Measurements from ENCODE around the gene SERPINE3.
A peak's percentile ranks its signal among the peaks of the same experiment; 100 is the strongest.

Gene SERPINE3

GRCh38 chr13:51339354-51339753 lies at the start of gene SERPINE3:
TSS of gene SERPINE3 (plus strand) at chr13:51339691. CDS start at chr13:51341092, 1,401 bp downstream.
- no peak for TF ChIP-seq CTCF (IDR thresholded peaks at IDR 0.05; ENCODE audit: unreplicated experiment in 3 of 3)
- no peaks in the 10 kb centered on the region for H3K27me3 Mint-ChIP-seq (ENCODE audit: low read depth)
- H3K36me3 Mint-ChIP-seq (ENCODE audit: low read depth) = no peaks in the 10 kb centered on the region
- no peaks in the 10 kb centered on the region for H3K9me3 Mint-ChIP-seq
- no peak within 1 kb of the TSS for H3K27ac Mint-ChIP-seq
- no peak within 1 kb of the TSS for H3K4me3 Mint-ChIP-seq
- no peaks in the 10 kb centered on the region for H3K4me1 Mint-ChIP-seq

- H3K4me1 Mint-ChIP-seq = peaks cover 8% of the 10 kb centered on the region
- H3K9me3 Mint-ChIP-seq = no peaks in the 10 kb centered on the region
- no peak overlapping the region for H3K4me3 Mint-ChIP-seq
- TF ChIP-seq CTCF (IDR thresholded peaks at IDR 0.05; ENCODE audit: unreplicated experiment in 3 of 3) = no peak
- no peak overlapping the region for H3K27ac Mint-ChIP-seq
- H3K27me3 Mint-ChIP-seq (ENCODE audit: low read depth) = peaks cover 3% of the 10 kb centered on the region
- H3K36me3 Mint-ChIP-seq (ENCODE audit: low read depth) = no peaks in the 10 kb centered on the region
These were observed 48.1 kb upstream of the SERPINE3 start for GRCh38 chr13:51291341-51291740.

GRCh38 chr13:51292000-51292565 lies 47.4 kb upstream of the SERPINE3 start:
- no peak for TF ChIP-seq CTCF (IDR thresholded peaks at IDR 0.05; ENCODE audit: unreplicated experiment in 3 of 3)
- Mint-ChIP-seq H3K4me3 (no peak overlapping the region), H3K27ac (peak overlapping the region in 1 of 3 experiments; percentile 21), H3K27me3 (ENCODE audit: low read depth) (no peaks in the 10 kb centered on the region), H3K4me1 (peaks cover 8% of the 10 kb centered on the region), H3K9me3 (no peaks in the 10 kb centered on the region), H3K36me3 (ENCODE audit: low read depth) (no peaks in the 10 kb centered on the region)

GRCh38 chr13:51297556-51297955 lies 41.9 kb upstream of the SERPINE3 start:
- Mint-ChIP-seq H3K27ac (no peak overlapping the region), H3K36me3 (ENCODE audit: low read depth) (no peaks in the 10 kb centered on the region), H3K4me3 (no peak overlapping the region), H3K4me1 (peaks cover 1% of the 10 kb centered on the region), H3K27me3 (ENCODE audit: low read depth) (peaks cover 10% of the 10 kb centered on the region), H3K9me3 (no peaks in the 10 kb centered on the region)
- TF ChIP-seq CTCF (IDR thresholded peaks at IDR 0.05; ENCODE audit: unreplicated experiment in 3 of 3) = no peak

- Mint-ChIP-seq H3K36me3 (ENCODE audit: low read depth) (no peaks in the 10 kb centered on the region), H3K4me1 (no peaks in the 10 kb centered on the region), H3K27ac (no peak overlapping the region), H3K27me3 (ENCODE audit: low read depth) (peaks cover 10% of the 10 kb centered on the region), H3K9me3 (no peaks in the 10 kb centered on the region), H3K4me3 (no peak overlapping the region)
- no peak for TF ChIP-seq CTCF (IDR thresholded peaks at IDR 0.05; ENCODE audit: unreplicated experiment in 3 of 3)
These were observed 40.7 kb upstream of the SERPINE3 start for GRCh38 chr13:51298812-51299211.

GRCh38 chr13:51303063-51303552 lies 36.4 kb upstream of the SERPINE3 start:
- H3K4me3 Mint-ChIP-seq = no peak overlapping the region
- TF ChIP-seq CTCF (IDR thresholded peaks at IDR 0.05; ENCODE audit: unreplicated experiment in 3 of 3) = no peak
- peaks cover 10% of the 10 kb centered on the region for H3K27me3 Mint-ChIP-seq (ENCODE audit: low read depth)
- no peak overlapping the region for H3K27ac Mint-ChIP-seq
- H3K36me3 Mint-ChIP-seq (ENCODE audit: low read depth) = no peaks in the 10 kb centered on the region
- no peaks in the 10 kb centered on the region for H3K4me1 Mint-ChIP-seq
- H3K9me3 Mint-ChIP-seq = no peaks in the 10 kb centered on the region

All from nephron (organoid).